H1 (cell line): ENCODE data around the gene KARS1. TPM values are rescaled to one million over a fixed set of nuclear protein-coding genes. Genes with fewer than 3 reads are reported as not detected.

Source experiments
- CTCF ChIA-PET: fragments of 300-600 bp; sonication (Branson Sonifier 250); formaldehyde crosslinking; loops from one replicate; lab custom pipeline; 2021; ENCODE audit not compliant: partially characterized antibody; lab: Charles Lee
- POLR2A ChIA-PET: fragments of 300-600 bp; sonication (Branson Sonifier 250); formaldehyde crosslinking; loops from one replicate; lab custom pipeline; 2021; ENCODE audit warnings: inconsistent platforms; ENCODE audit not compliant: partially characterized antibody; lab: Charles Lee
- DNase-seq, 2 experiments: peaks; one replicate each; pipeline versions ENCODE4 v3.0.0 to v3.0.0-alpha.2; 2010 to 2022; ENCODE audit warnings: low spot score in 2 of 2, low read depth in 1 of 2, mixed read lengths in 1 of 2
- FAIRE-seq: peaks from 2 replicates; lab custom pipeline; 2011; peaks lifted over from hg19 to GRCh38; lab: Jason Lieb, UNC
- H2AFZ ChIP-seq: 2 replicates; pipeline ENCODE4 v1.8.1; 2012; ENCODE audit warnings: low read length, inconsistent platforms
- H2AK5ac ChIP-seq: 2 replicates; pipeline ENCODE4 v1.6.1; 2013; ENCODE audit warnings: low read depth, low read length
- H2BK120ac ChIP-seq: replicated peaks from 2 replicates; pipeline ENCODE3; 2013; ENCODE audit warnings: low read depth, low read length, inconsistent platforms
- H2BK12ac ChIP-seq: 2 replicates; pipeline ENCODE4 v1.6.1; 2013; ENCODE audit warnings: low read depth, low read length
- H2BK15ac ChIP-seq: 2 replicates; pipeline ENCODE4 v1.6.1; 2013; ENCODE audit warnings: low read length
- H2BK20ac ChIP-seq: 2 replicates; pipeline ENCODE4 v1.6.1; 2013; ENCODE audit warnings: low read length
- H2BK5ac ChIP-seq: 2 replicates; pipeline ENCODE4 v1.6.1; 2013; ENCODE audit warnings: low read depth, low read length
- H3K14ac ChIP-seq: 2 replicates; pipeline ENCODE4 v1.6.1; 2013; ENCODE audit warnings: inconsistent platforms; ENCODE audit not compliant: insufficient read length
- H3K18ac ChIP-seq: 2 replicates; pipeline ENCODE4 v1.6.1; 2013; ENCODE audit warnings: low read length; ENCODE audit errors: extremely low read depth
- H3K23ac ChIP-seq: 2 replicates; pipeline ENCODE4 v1.6.1; 2013; ENCODE audit warnings: inconsistent platforms; ENCODE audit not compliant: insufficient read length
- H3K23me2 ChIP-seq: 2 replicates; pipeline ENCODE4 v1.6.1; 2013; ENCODE audit warnings: low read depth, low read length
- H3K27ac ChIP-seq: 2 replicates; pipeline ENCODE4 v1.6.1; 2011; ENCODE audit warnings: low read depth, low read length, inconsistent platforms
- H3K27me3 ChIP-seq, 4 experiments: replicated peaks in 1 of 4; 1 replicate in 1 of 4; 2 replicates in 3 of 4; pipeline versions ENCODE4 v1.6.1 to v1.8.1; 2011 to 2013; ENCODE audit warnings: low read length in 3 of 4, mild to moderate bottlenecking in 3 of 4, inconsistent platforms in 2 of 4, mixed read lengths in 2 of 4, moderate library complexity in 1 of 4; ENCODE audit not compliant: control insufficient read depth in 3 of 4, insufficient read depth in 3 of 4; ENCODE audit errors: extremely low read depth in 1 of 4
- H3K36me3 ChIP-seq, 4 experiments: 2 replicates each; pipeline versions ENCODE4 v1.6.1 to v1.8.1; 2011 to 2013; ENCODE audit warnings: mild to moderate bottlenecking in 4 of 4, low read length in 3 of 4, moderate library complexity in 2 of 4, control low read depth in 1 of 4, inconsistent platforms in 1 of 4; ENCODE audit not compliant: insufficient read depth in 4 of 4, control insufficient read depth in 2 of 4
- H3K4ac ChIP-seq: replicated peaks from 2 replicates; pipeline ENCODE3; 2013; ENCODE audit warnings: low read length, low read depth, mixed read lengths, inconsistent platforms; ENCODE audit not compliant: insufficient read length
- H3K4me1 ChIP-seq, 4 experiments: replicated peaks in 1 of 4; 1 replicate in 1 of 4; 2 replicates in 3 of 4; pipeline versions ENCODE4 v1.6.1 to v1.8.1; 2011 to 2013; ENCODE audit warnings: low read length in 3 of 4, inconsistent platforms in 2 of 4, mixed read lengths in 1 of 4; ENCODE audit not compliant: insufficient read depth in 4 of 4, control insufficient read depth in 3 of 4
- H3K4me2 ChIP-seq, 2 experiments: 2 replicates each; pipeline versions ENCODE4 v1.6.1 to v1.8.1; 2011 to 2013; ENCODE audit warnings: low read depth in 2 of 2, low read length in 2 of 2, control low read depth in 1 of 2, inconsistent platforms in 1 of 2, mild to moderate bottlenecking in 1 of 2; ENCODE audit not compliant: insufficient read depth in 1 of 2
- H3K4me3 ChIP-seq, 4 experiments: fragments of 200-600, 300-600 bp in 1 of 4; sonication (generic), shearing (Covaris generic), sonication (Bioruptor Twin) in 1 of 4; 2 replicates each; pipeline versions ENCODE4 v1.5.1 to v1.8.1; 2011 to 2016; ENCODE audit warnings: low read length in 4 of 4, low read depth in 3 of 4, control low read depth in 2 of 4, inconsistent platforms in 2 of 4, mild to moderate bottlenecking in 2 of 4, mixed read lengths in 1 of 4, moderate library complexity in 1 of 4; ENCODE audit not compliant: insufficient read depth in 2 of 4; ENCODE audit errors: extremely low read depth in 1 of 4
- H3K56ac ChIP-seq: replicated peaks from 2 replicates; pipeline ENCODE3; 2013; ENCODE audit warnings: low read depth, mild to moderate bottlenecking, mixed read lengths, low read length, inconsistent platforms; ENCODE audit not compliant: insufficient read length
- H3K79me1 ChIP-seq: 2 replicates; pipeline ENCODE4 v1.6.1; 2013; ENCODE audit warnings: low read depth, low read length, control low read depth
- H3K79me2 ChIP-seq, 2 experiments: 2 replicates each; pipeline versions ENCODE4 v1.6.1 to v1.8.1; 2012 to 2013; ENCODE audit warnings: low read length in 2 of 2, mild to moderate bottlenecking in 2 of 2, inconsistent platforms in 1 of 2; ENCODE audit not compliant: insufficient read depth in 2 of 2, control insufficient read depth in 1 of 2
- H3K9ac ChIP-seq, 4 experiments: replicated peaks in 1 of 4; 1 replicate in 1 of 4; 2 replicates in 3 of 4; pipeline versions ENCODE4 v1.6.1 to v1.8.1; 2011 to 2013; ENCODE audit warnings: low read depth in 3 of 4, low read length in 3 of 4, control low read depth in 2 of 4, mild to moderate bottlenecking in 2 of 4, moderate library complexity in 2 of 4, inconsistent platforms in 1 of 4; ENCODE audit errors: extremely low read depth in 1 of 4
- H3K9me3 ChIP-seq, 2 experiments: 2 replicates each; pipeline versions ENCODE4 v1.6.1 to v1.8.1; 2012 to 2013; ENCODE audit warnings: mild to moderate bottlenecking in 2 of 2, moderate library complexity in 2 of 2, control low read depth in 1 of 2, inconsistent platforms in 1 of 2, low read depth in 1 of 2, low read length in 1 of 2, mixed read lengths in 1 of 2; ENCODE audit not compliant: insufficient read depth in 2 of 2
- H4K20me1 ChIP-seq, 2 experiments: replicated peaks in 1 of 2; 2 replicates each; pipeline versions ENCODE3 to v1.8.1; 2011 to 2013; ENCODE audit warnings: inconsistent platforms in 2 of 2, low read length in 2 of 2, mild to moderate bottlenecking in 1 of 2; ENCODE audit not compliant: insufficient read depth in 2 of 2, control insufficient read depth in 1 of 2
- H4K5ac ChIP-seq: 2 replicates; pipeline ENCODE4 v1.6.1; 2013; ENCODE audit warnings: low read length, low read depth, mixed read lengths, inconsistent platforms; ENCODE audit not compliant: insufficient read length
- H4K8ac ChIP-seq: 2 replicates; pipeline ENCODE4 v1.8.0; 2013; ENCODE audit warnings: mild to moderate bottlenecking, moderate library complexity, low read length, inconsistent platforms; ENCODE audit not compliant: insufficient read depth; ENCODE audit errors: extremely low read depth
- H4K91ac ChIP-seq: replicated peaks from 2 replicates; pipeline ENCODE3; 2013; ENCODE audit warnings: low read length, mixed read lengths, inconsistent platforms; ENCODE audit not compliant: insufficient read length
- ASH2L ChIP-seq: fragments of 200-600, 300-600 bp; sonication (generic); IDR thresholded peaks from one replicate; pipeline ENCODE4 v1.7.1; 2017; ENCODE audit warnings: low read length
- CEBPB ChIP-seq: IDR thresholded peaks from 2 replicates; pipeline ENCODE4 v1.6.1; 2012; ENCODE audit warnings: low read depth, low read length
- CHD1 ChIP-seq: IDR thresholded peaks from 2 replicates; pipeline ENCODE4 v1.6.1; 2012; ENCODE audit warnings: low read depth, low read length, improper control_type of control experiment
- EZH2 ChIP-seq: fragments of 200-600 bp; sonication (generic); IDR thresholded peaks from 2 replicates; pipeline ENCODE4 v1.7.1; 2012; ENCODE audit warnings: low read depth, mild to moderate bottlenecking, moderate library complexity, low read length, inconsistent platforms; ENCODE audit not compliant: severe bottlenecking
- GABPA ChIP-seq: IDR thresholded peaks from 2 replicates; pipeline ENCODE4 v1.6.1; 2011; ENCODE audit warnings: mild to moderate bottlenecking, low read length, moderate library complexity, borderline replicate concordance; ENCODE audit not compliant: insufficient read depth
- NANOG ChIP-seq: IDR thresholded peaks from 2 replicates; pipeline ENCODE4 v1.6.1; 2011; ENCODE audit warnings: low read length, low read depth, mild to moderate bottlenecking, inconsistent platforms; ENCODE audit not compliant: insufficient read depth, poor library complexity, severe bottlenecking
- POU5F1 ChIP-seq: IDR thresholded peaks from 2 replicates; pipeline ENCODE4 v1.6.1; 2011; ENCODE audit warnings: low read depth, mild to moderate bottlenecking, low read length, moderate library complexity
- SAP30 ChIP-seq: fragments of 300-600 bp; sonication (generic); IDR thresholded peaks from 2 replicates; pipeline ENCODE4 v1.7.1; 2012; ENCODE audit warnings: low read length, moderate library complexity, mild to moderate bottlenecking, inconsistent platforms; ENCODE audit not compliant: insufficient read depth, insufficient replicate concordance
- SIRT6 ChIP-seq: IDR thresholded peaks from one replicate; pipeline ENCODE4 v1.7.1; 2012; ENCODE audit warnings: low read length, inconsistent platforms
- SP4 ChIP-seq: IDR thresholded peaks from 2 replicates; pipeline ENCODE4 v1.6.1; 2012; ENCODE audit warnings: low read length, inconsistent platforms
- polyA plus RNA-seq, 7 experiments: library from polyadenylated mRNA; depleted of rRNA in 3 of 7; stranded (reverse) in 5 of 7; unstranded in 2 of 7; fragments of >200 nt in 5 of 7; fragments of 200-250 nt in 2 of 7; gene quantifications; 1 replicate in 5 of 7; 2 replicates in 1 of 7; 4 replicates in 1 of 7; pipeline versions ENCODE4 v1.2.1 to v1.2.3, GENCODE V29; 2011 to 2013; ENCODE audit warnings: missing spikeins in 2 of 7, mixed read lengths in 2 of 7
- total RNA-seq: library from RNA; stranded (reverse); fragmentation: NEBNext Ultra II Directional; extraction: Animal tissue kit (Norgen Biotek cat#: 25700); gene quantifications from 2 replicates; pipeline ENCODE4 v1.2.1, GENCODE V29; 2021
- TF ChIP-seq, protein P1 (sequence below): IDR thresholded peaks from 2 replicates; pipeline ENCODE4 v1.6.1; 2012; ENCODE audit warnings: inconsistent platforms
- TF ChIP-seq, protein P2 (sequence below): IDR thresholded peaks from 2 replicates; pipeline ENCODE4 v1.6.1; 2011; ENCODE audit warnings: low read depth, mild to moderate bottlenecking, low read length; ENCODE audit not compliant: insufficient read depth

The KARS1 gene
- total and polyA plus RNA-seq, 2 of the 8 experiments (the other 6 are each of a cell fraction or from before 2014, with no cell fraction given), result 97.5 to 221 TPM

DNA sequence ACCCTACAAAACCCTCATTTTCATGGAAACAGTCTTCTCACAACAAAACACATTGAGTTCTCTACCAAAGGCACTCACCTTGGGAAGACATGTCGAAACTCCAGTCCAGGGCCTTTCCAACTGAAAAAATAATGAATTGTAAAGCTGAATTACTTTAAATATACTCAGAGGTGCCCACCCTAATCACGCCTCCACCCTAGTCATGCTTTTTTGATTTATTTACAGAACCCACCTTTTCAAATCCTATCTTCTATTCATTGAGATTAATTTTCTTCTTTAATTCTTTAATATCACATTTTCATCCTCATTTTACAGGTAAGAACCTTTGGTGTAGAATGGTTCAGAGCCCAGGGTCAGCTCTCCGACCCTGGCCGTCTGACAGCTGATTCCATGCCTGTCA is 29.4 kb upstream of the KARS1 start, which contains the start of gene CPHXL2 (continued):
- TF ChIP-seq EZH2 (no peak), CHD1 (no peak)

DNA sequence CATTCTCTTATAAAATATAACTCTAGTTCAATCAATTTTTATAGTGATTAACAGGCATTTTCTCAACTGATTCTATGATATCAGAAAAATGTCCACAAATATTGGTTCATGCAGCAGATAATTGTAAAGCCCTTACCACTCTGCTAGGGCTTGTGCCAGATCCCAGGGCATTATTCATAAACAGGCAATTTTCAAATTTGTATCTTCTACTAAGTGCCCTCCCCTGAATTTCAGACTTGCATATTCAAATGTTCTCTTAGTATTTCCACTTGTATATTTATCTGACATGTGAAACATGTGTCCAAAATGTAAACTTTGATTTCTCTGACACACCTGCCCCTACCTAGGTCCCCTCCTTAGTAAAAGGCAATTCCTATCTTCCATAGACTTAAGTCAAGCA is 20.0 kb upstream of the KARS1 start:
- Histone ChIP-seq H3K14ac (no peak overlapping the region), H2BK15ac (no peak overlapping the region), H2BK12ac (no peak overlapping the region), H3K23ac (no peak overlapping the region), H2BK120ac (no peak overlapping the region), H4K91ac (no peak overlapping the region), H4K5ac (no peak overlapping the region), H2AK5ac (no peak overlapping the region), H3K23me2 (no peaks in the 10 kb centered on the region), H3K18ac (no peak overlapping the region), H3K4me2 (no peak overlapping the region), H2BK20ac (no peak overlapping the region), H2BK5ac (no peak overlapping the region), H2AFZ (no peak overlapping the region), H3K56ac (no peak overlapping the region), H3K79me2 (no peaks in the 10 kb centered on the region), H3K9me3 (no peaks in the 10 kb centered on the region), H3K79me1 (no peaks in the 10 kb centered on the region), H4K8ac (no peak overlapping the region), H3K27ac (no peak overlapping the region), H3K4me1 (no peaks in the 10 kb centered on the region), H3K4ac (no peak overlapping the region), H3K4me3 (no peak overlapping the region), H4K20me1 (no peaks in the 10 kb centered on the region), H3K27me3 (no peaks in the 10 kb centered on the region), H3K36me3 (no peaks in the 10 kb centered on the region), H3K9ac (no peak overlapping the region)
- no peak for FAIRE-seq
- ChIA-PET CTCF (no interaction called here), POLR2A (no interaction called here)
- DNase-seq, result no peak
- TF ChIP-seq SIRT6, result no peak
- TF ChIP-seq, protein P1, sequence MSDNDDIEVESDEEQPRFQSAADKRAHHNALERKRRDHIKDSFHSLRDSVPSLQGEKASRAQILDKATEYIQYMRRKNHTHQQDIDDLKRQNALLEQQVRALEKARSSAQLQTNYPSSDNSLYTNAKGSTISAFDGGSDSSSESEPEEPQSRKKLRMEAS, result no peak
- no peak for TF ChIP-seq ASH2L
- TF ChIP-seq SAP30, result no peak
- TF ChIP-seq POU5F1, result no peak
- TF ChIP-seq SP4, result no peak
- TF ChIP-seq GABPA, result no peak
- TF ChIP-seq, protein P2, sequence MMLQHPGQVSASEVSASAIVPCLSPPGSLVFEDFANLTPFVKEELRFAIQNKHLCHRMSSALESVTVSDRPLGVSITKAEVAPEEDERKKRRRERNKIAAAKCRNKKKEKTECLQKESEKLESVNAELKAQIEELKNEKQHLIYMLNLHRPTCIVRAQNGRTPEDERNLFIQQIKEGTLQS, result no peak
- no peak for TF ChIP-seq NANOG
- TF ChIP-seq CEBPB, result no peak
